ENCODE data around the gene CCSER1.

- TF ChIP-seq CTCF (IDR thresholded peaks at IDR 0.05; ENCODE audit: low read depth, low read length, missing input control) (no peak), REST (IDR thresholded peaks at IDR 0.05) (no peak), SP1 (IDR thresholded peaks at IDR 0.05) (no peak), EGR1 (IDR thresholded peaks at IDR 0.05; ENCODE audit: low read depth in 2 of 2) (no peak), GABPA (IDR thresholded peaks at IDR 0.05 in 1 of 2, conservative IDR thresholded peaks at IDR 0.05 in 1 of 2) (no peak), RAD21 (IDR thresholded peaks at IDR 0.05) (no peak), MAX (IDR thresholded peaks at IDR 0.05) (no peak), ATF3 (IDR thresholded peaks at IDR 0.05) (no peak), JUND (IDR thresholded peaks at IDR 0.05) (no peak), YY1 (IDR thresholded peaks at IDR 0.05) (no peak), RXRA (IDR thresholded peaks at IDR 0.05) (no peak), ZBTB33 (IDR thresholded peaks at IDR 0.05) (no peak)
Measured at GRCh38 chr4:91233164-91233563, 1106.0 kb downstream of the CCSER1 start.

All from liver (tissue), 3 donors.